Epithelial cell of esophagus (primary cell): ENCODE results near the gene TMEM88.

Experiments used
- DNase-seq: peaks from one replicate; pipeline ENCODE4 v3.0.0; 2010; ENCODE audit warnings: low read depth
- H3K4me3 ChIP-seq: 2 replicates; pipeline ENCODE4 v1.5.1; 2011; ENCODE audit warnings: mild to moderate bottlenecking, low read length, control low read depth
- CTCF ChIP-seq: IDR thresholded peaks from 2 replicates; pipeline ENCODE4 v1.5.1; 2011; ENCODE audit warnings: low read depth, mild to moderate bottlenecking, low read length, control low read depth, inconsistent platforms; ENCODE audit not compliant: insufficient read depth; ENCODE audit errors: missing control alignments

TMEM88 gene

GRCh38 chr17:7852919-7853690, 1.8 kb upstream of the TMEM88 start:
- DNase-seq, result no peak

GRCh38 chr17:7853691-7854038, 1.2 kb upstream of the TMEM88 start:
- no peak for DNase-seq
- TF ChIP-seq CTCF, result no peak
- H3K4me3 ChIP-seq, result no peak overlapping the region

More at GRCh38 chr17:7852919-7853690, 1.8 kb upstream of the TMEM88 start:
- H3K4me3 ChIP-seq, result no peak overlapping the region
- no peak for TF ChIP-seq CTCF

GRCh38 chr17:7854078-7854777, 638 bp upstream of the TMEM88 start:
- no peak for TF ChIP-seq CTCF
- DNase-seq, result no peak
- H3K4me3 ChIP-seq, result no peak overlapping the region

- DNase-seq, result no peak
- H3K4me3 ChIP-seq, result no peak overlapping the region
- no peak for TF ChIP-seq CTCF
Observed at GRCh38 chr17:7855660-7856010, 769 bp downstream of the TMEM88 start.

- TF ChIP-seq CTCF, result no peak
- H3K4me3 ChIP-seq, result peak overlapping the region; percentile 73
- DNase-seq, result peak; percentile 32
Observed at GRCh38 chr17:7856011-7856810, 1.3 kb downstream of the TMEM88 start.

GRCh38 chr17:7856811-7857712, 2.2 kb downstream of the TMEM88 start, which contains the start of gene NAA38:
TSS of gene NAA38 (minus strand) at chr17:7857559. CDS start at chr17:7857463, 96 bp downstream.
- peak within 1 kb of the TSS; percentile 73 for H3K4me3 ChIP-seq
- DNase-seq, result peak; percentile 99
- TF ChIP-seq CTCF, result peak; percentile 42
